ENCODE measurements around the gene CDH11.

DNA sequence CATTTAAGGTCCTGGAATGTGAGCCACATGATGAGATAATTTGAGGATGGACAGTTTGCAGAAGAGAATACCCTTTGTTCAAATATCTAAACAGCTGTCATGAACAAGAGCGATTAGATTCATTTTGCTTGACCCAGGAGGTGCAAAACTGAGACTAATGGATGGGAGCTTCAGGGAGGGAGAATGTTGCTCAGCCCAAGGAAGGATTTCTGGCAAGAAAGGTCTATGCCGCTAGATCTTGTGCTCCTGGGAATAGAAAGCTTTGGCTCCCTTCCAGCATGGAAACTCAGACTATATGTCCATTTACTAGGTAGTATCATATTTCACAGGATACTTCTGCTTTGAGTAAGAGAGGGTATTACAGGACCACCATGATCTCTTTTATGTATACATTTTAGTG, 14.8 kb upstream of the CDH11 start:
- TF ChIP-seq, protein P1, sequence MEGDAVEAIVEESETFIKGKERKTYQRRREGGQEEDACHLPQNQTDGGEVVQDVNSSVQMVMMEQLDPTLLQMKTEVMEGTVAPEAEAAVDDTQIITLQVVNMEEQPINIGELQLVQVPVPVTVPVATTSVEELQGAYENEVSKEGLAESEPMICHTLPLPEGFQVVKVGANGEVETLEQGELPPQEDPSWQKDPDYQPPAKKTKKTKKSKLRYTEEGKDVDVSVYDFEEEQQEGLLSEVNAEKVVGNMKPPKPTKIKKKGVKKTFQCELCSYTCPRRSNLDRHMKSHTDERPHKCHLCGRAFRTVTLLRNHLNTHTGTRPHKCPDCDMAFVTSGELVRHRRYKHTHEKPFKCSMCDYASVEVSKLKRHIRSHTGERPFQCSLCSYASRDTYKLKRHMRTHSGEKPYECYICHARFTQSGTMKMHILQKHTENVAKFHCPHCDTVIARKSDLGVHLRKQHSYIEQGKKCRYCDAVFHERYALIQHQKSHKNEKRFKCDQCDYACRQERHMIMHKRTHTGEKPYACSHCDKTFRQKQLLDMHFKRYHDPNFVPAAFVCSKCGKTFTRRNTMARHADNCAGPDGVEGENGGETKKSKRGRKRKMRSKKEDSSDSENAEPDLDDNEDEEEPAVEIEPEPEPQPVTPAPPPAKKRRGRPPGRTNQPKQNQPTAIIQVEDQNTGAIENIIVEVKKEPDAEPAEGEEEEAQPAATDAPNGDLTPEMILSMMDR (IDR thresholded peaks at IDR 0.05): no peak
- no peak for TF ChIP-seq ZFX (IDR thresholded peaks at IDR 0.05; ENCODE audit: borderline replicate concordance)

Measured in 22Rv1 (cell line).